Uterus (tissue), 2 donors: Measurements from ENCODE around the gene SERPINA5.

ENCODE experiments used
- CTCF ChIP-seq, 4 experiments: fragments of 200-600 bp in 2 of 4; fragments of 450-650 bp in 2 of 4; sonication (generic) in 2 of 4; IDR thresholded peaks; one replicate each; pipeline ENCODE4 v1.5.1; 2016 to 2019; ENCODE audit warnings: antibody characterized with exemption in 4 of 4, mild to moderate bottlenecking in 2 of 4, moderate library complexity in 1 of 4
- POLR2A ChIP-seq, 2 donors: fragments of 450-650 bp; IDR thresholded peaks; one replicate each; pipeline ENCODE4 v1.6.1; 2016; ENCODE audit warnings: antibody characterized with exemption in 2 of 2, mild to moderate bottlenecking in 1 of 2, moderate library complexity in 1 of 2

- no peak for TF ChIP-seq CTCF (IDR thresholded peaks at IDR 0.05)
- no peak for TF ChIP-seq POLR2A (IDR thresholded peaks at IDR 0.05)
Observed at GRCh38 chr14:94594441-94594840, 13.2 kb downstream of the SERPINA5 start.
